Keratinocyte (primary cell): ENCODE results near the gene C22orf31. TPM values are rescaled to one million over a fixed set of nuclear protein-coding genes. Genes with fewer than 3 reads are reported as not detected.

Experiments used
- DNase-seq: peaks from one replicate; pipeline ENCODE4 v3.0.0-alpha.2; 2011; ENCODE audit warnings: low read depth, missing footprints, low spot score
- FAIRE-seq: peaks from 2 replicates; lab custom pipeline; 2011; peaks lifted over from hg19 to GRCh38; lab: Jason Lieb, UNC
- H2AFZ ChIP-seq: 2 replicates; pipeline ENCODE4 v1.6.0; 2012; ENCODE audit warnings: low read length, control low read depth, inconsistent platforms; ENCODE audit not compliant: control insufficient read depth
- H3K27ac ChIP-seq: 2 replicates; pipeline ENCODE4 v1.5.1; 2011; ENCODE audit warnings: low read length; ENCODE audit not compliant: control insufficient read depth, insufficient read depth
- H3K27me3 ChIP-seq: 3 replicates; pipeline ENCODE4 v1.6.0; 2011; ENCODE audit warnings: low read length; ENCODE audit not compliant: control insufficient read depth, insufficient read depth; ENCODE audit errors: extremely low read depth
- H3K36me3 ChIP-seq, 2 experiments: 2 replicates in 1 of 2; 3 replicates in 1 of 2; pipeline ENCODE4 v1.5.1; 2011; ENCODE audit warnings: low read length in 2 of 2, mild to moderate bottlenecking in 1 of 2; ENCODE audit not compliant: control insufficient read depth in 2 of 2, insufficient read depth in 2 of 2; ENCODE audit errors: extremely low read depth in 1 of 2
- H3K4me1 ChIP-seq: 3 replicates; pipeline ENCODE4 v1.5.1; 2011; ENCODE audit warnings: low read length; ENCODE audit not compliant: control insufficient read depth, insufficient read depth; ENCODE audit errors: extremely low read depth
- H3K4me2 ChIP-seq: 3 replicates; pipeline ENCODE4 v1.6.0; 2011; ENCODE audit warnings: low read depth, low read length; ENCODE audit not compliant: control insufficient read depth, insufficient read depth; ENCODE audit errors: extremely low read depth
- H3K4me3 ChIP-seq, 3 experiments: fragments of 200-600 bp in 1 of 3; sonication (generic) in 1 of 3; 2 replicates in 2 of 3; 3 replicates in 1 of 3; pipeline ENCODE4 v1.5.1; 2011 to 2016; ENCODE audit warnings: low read length in 3 of 3, mild to moderate bottlenecking in 3 of 3, control low read depth in 2 of 3, inconsistent platforms in 1 of 3, low read depth in 1 of 3, mixed read lengths in 1 of 3, mixed run types in 1 of 3, moderate library complexity in 1 of 3; ENCODE audit not compliant: control insufficient read depth in 2 of 3, insufficient read depth in 2 of 3; ENCODE audit errors: extremely low read depth in 1 of 3
- H3K79me2 ChIP-seq: 2 replicates; pipeline ENCODE4 v1.6.0; 2012; ENCODE audit warnings: low read length; ENCODE audit not compliant: control insufficient read depth, insufficient read depth
- H3K9ac ChIP-seq: 3 replicates; pipeline ENCODE4 v1.6.0; 2011; ENCODE audit warnings: low read length; ENCODE audit not compliant: control insufficient read depth, insufficient read depth; ENCODE audit errors: extremely low read depth
- H3K9me1 ChIP-seq: 3 replicates; pipeline ENCODE4 v1.6.0; 2011; ENCODE audit warnings: low read length; ENCODE audit not compliant: control insufficient read depth, insufficient read depth; ENCODE audit errors: extremely low read depth
- H3K9me3 ChIP-seq: 2 replicates; pipeline ENCODE4 v1.5.1; 2012; ENCODE audit warnings: low read depth, low read length; ENCODE audit not compliant: control insufficient read depth
- H4K20me1 ChIP-seq: 3 replicates; pipeline ENCODE4 v1.6.0; 2011; ENCODE audit warnings: low read length; ENCODE audit not compliant: control insufficient read depth, insufficient read depth; ENCODE audit errors: extremely low read depth
- CTCF ChIP-seq, 3 experiments: IDR thresholded peaks in 1 of 3; conservative IDR thresholded peaks in 1 of 3; optimal IDR thresholded peaks in 1 of 3; 2 replicates in 2 of 3; 3 replicates in 1 of 3; pipeline versions ENCODE3 to v1.5.1; 2011; ENCODE audit warnings: low read length in 3 of 3, mild to moderate bottlenecking in 3 of 3, moderate library complexity in 2 of 3, control low read depth in 1 of 3, inconsistent platforms in 1 of 3; ENCODE audit not compliant: insufficient read depth in 2 of 3; ENCODE audit errors: extremely low read depth in 1 of 3
- EZH2 ChIP-seq: IDR thresholded peaks from one replicate; pipeline ENCODE4 v1.6.1; 2012; ENCODE audit warnings: inconsistent platforms, mild to moderate bottlenecking, low read length, moderate library complexity
- dilution Hi-C: fragments of 300-500 bp; cut with MboI; formaldehyde crosslinking; loops from one replicate; pipeline ENCODE4 v1.7.0; 2020; ENCODE audit warnings: low sequenced_read_pairs; ENCODE audit not compliant: extremely low pct_ligation_motif_present
- polyA plus RNA-seq, 5 experiments: library from polyadenylated mRNA; depleted of rRNA in 3 of 5; stranded (reverse) in 3 of 5; stranded (forward) in 1 of 5; unstranded in 1 of 5; fragments of >200 nt; gene quantifications; 1 replicate in 1 of 5; 2 replicates in 3 of 5; 3 replicates in 1 of 5; pipeline versions ENCODE4 v1.2.1 to v1.2.3, GENCODE V29; 2011 to 2012; ENCODE audit warnings: missing spikeins in 2 of 5, low read depth in 1 of 5, low replicate concordance in 1 of 5

C22orf31 gene
- polyA plus RNA-seq, 1 donor (not counting 4 experiments of a cell fraction or from before 2014, with no cell fraction given): not detected

- Histone ChIP-seq H3K4me2 (peak overlapping the region; percentile 85), H3K4me3 (peak overlapping the region; percentile 6 to 60 (median 30)), H2AFZ (peak overlapping the region; percentile 44), H3K9me1 (no peaks in the 10 kb centered on the region), H3K27ac (peak overlapping the region; percentile 57), H3K9me3 (no peaks in the 10 kb centered on the region), H4K20me1 (peaks cover 2% of the 10 kb centered on the region), H3K79me2 (no peaks in the 10 kb centered on the region), H3K36me3 (peaks cover 0 to 2% of the 10 kb centered on the region in 2 experiments), H3K27me3 (no peaks in the 10 kb centered on the region), H3K9ac (peak overlapping the region; percentile 64), H3K4me1 (peaks cover 25% of the 10 kb centered on the region)
- TF ChIP-seq EZH2: no peak
- TF ChIP-seq CTCF (optimal IDR thresholded peaks at IDR 0.05 in 1 of 3, IDR thresholded peaks at IDR 0.05 in 1 of 3, conservative IDR thresholded peaks at IDR 0.05 in 1 of 3; ENCODE audit: extremely low read depth in 1 of 3, insufficient read depth in 2 of 3, low read length in 3 of 3): peak in 2 of 3 experiments; percentile 19 to 50
- dilution Hi-C loops: no loop called here
- FAIRE-seq (peak; percentile 84), DNase-seq (no peak)
These were observed 31.5 kb downstream of the C22orf31 start for GRCh38 chr22:29030016-29030617.

GRCh38 chr22:29029202-29030000 lies 32.2 kb downstream of the C22orf31 start:
- H3K9ac ChIP-seq: no peak overlapping the region
- H3K4me2 ChIP-seq: peak overlapping the region; percentile 85
- peaks cover 0 to 2% of the 10 kb centered on the region in 2 experiments for H3K36me3 ChIP-seq
- no peaks in the 10 kb centered on the region for H3K9me1 ChIP-seq
- FAIRE-seq (no peak), DNase-seq (no peak)
- H3K27me3 ChIP-seq: no peaks in the 10 kb centered on the region
- H3K4me3 ChIP-seq: peak overlapping the region in 2 of 3 experiments; percentile 6 to 39
- TF ChIP-seq EZH2: no peak
- no peak for TF ChIP-seq CTCF (optimal IDR thresholded peaks at IDR 0.05 in 1 of 3, IDR thresholded peaks at IDR 0.05 in 1 of 3, conservative IDR thresholded peaks at IDR 0.05 in 1 of 3; ENCODE audit: extremely low read depth in 1 of 3, insufficient read depth in 2 of 3, low read length in 3 of 3)
- dilution Hi-C loops: no loop called here
- H2AFZ ChIP-seq: no peak overlapping the region
- peak overlapping the region; percentile 10 for H3K27ac ChIP-seq
- no peaks in the 10 kb centered on the region for H3K79me2 ChIP-seq
- peaks cover 25% of the 10 kb centered on the region for H3K4me1 ChIP-seq
- peaks cover 2% of the 10 kb centered on the region for H4K20me1 ChIP-seq
- H3K9me3 ChIP-seq: no peaks in the 10 kb centered on the region
